ENCODE data around the gene UBE2C. TPM values are rescaled to one million over a fixed set of nuclear protein-coding genes. Genes with fewer than 3 reads are reported as not detected.

The UBE2C gene
- total RNA-seq, 2 experiments from 2014 or later = 0.52 to 0.64 TPM

DNA sequence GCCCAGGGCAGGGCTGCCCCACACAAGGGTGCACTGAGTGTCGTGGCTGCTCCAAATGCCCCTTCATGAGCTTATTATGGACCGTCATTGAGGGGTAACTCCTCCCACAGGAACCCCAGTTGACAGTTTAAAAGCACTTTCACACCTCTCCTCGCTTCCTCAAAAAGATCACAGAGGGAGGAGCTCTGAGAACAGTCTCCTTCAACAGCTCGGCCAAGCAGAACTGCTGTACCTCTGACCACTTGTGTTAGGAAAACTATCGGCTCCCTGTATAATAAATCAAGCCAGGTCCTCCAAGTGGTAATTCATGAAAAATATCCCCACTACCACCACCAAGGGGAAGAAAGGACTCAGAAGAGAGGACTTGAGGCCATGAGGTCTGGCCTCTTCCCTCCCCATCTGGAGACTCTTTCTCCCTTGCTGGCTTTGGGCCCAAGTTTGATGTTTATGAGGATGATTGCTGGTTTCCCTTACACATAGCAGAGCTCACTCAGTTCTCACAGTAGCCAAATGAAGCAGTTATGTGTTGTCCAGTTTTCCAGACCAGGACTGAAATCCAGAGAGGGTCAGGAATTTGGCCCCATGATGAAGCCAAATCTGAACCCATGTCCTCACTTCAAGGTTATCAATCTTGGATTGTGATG lies 29.8 kb downstream of the UBE2C start:
- intact Hi-C loops (cut with DNase I, micrococcal nuclease) = no loop called here
- Mint-ChIP-seq H3K27ac (no peak overlapping the region), H3K27me3 (no peaks in the 10 kb centered on the region), H3K9me3 (no peaks in the 10 kb centered on the region), H3K4me1 (ENCODE audit: low read depth) (no peaks in the 10 kb centered on the region), H3K4me3 (no peak overlapping the region), H3K36me3 (ENCODE audit: low read depth) (peaks cover 49% of the 10 kb centered on the region)
- Histone ChIP-seq H3K36me3 (ENCODE audit: insufficient read depth, low read length) (peaks cover 51% of the 10 kb centered on the region), H3K4me1 (ENCODE audit: insufficient read depth, low read length) (no peaks in the 10 kb centered on the region), H3K27me3 (ENCODE audit: control insufficient read depth in 1 of 2, insufficient read depth in 2 of 2, low read length in 2 of 2) (no peaks in the 10 kb centered on the region), H3K27ac (ENCODE audit: low read depth in 1 of 2, low read length in 2 of 2) (no peak overlapping the region), H3K9me3 (ENCODE audit: control insufficient read depth in 1 of 2, insufficient read depth in 1 of 2, low read length in 2 of 2) (no peaks in the 10 kb centered on the region), H3K4me3 (ENCODE audit: low read length) (no peak overlapping the region)
- DNase-seq = peak in 1 of 14 experiments; percentile 6
- ChIA-PET CTCF (interaction anchor here (0.6 to 1.3 kb wide), 2 partner anchors 43 to 1156 kb away, joined by 3 read pairs; no protein-coding TSS in a partner anchor), POLR2A (interaction anchor here (1.2 kb wide), 1 partner anchor 92 kb away, joined by 3 read pairs; the partner anchor contains the start of gene PCIF1)
- ATAC-seq (ENCODE audit: poor library complexity) = no peak
- TF ChIP-seq, protein P1, sequence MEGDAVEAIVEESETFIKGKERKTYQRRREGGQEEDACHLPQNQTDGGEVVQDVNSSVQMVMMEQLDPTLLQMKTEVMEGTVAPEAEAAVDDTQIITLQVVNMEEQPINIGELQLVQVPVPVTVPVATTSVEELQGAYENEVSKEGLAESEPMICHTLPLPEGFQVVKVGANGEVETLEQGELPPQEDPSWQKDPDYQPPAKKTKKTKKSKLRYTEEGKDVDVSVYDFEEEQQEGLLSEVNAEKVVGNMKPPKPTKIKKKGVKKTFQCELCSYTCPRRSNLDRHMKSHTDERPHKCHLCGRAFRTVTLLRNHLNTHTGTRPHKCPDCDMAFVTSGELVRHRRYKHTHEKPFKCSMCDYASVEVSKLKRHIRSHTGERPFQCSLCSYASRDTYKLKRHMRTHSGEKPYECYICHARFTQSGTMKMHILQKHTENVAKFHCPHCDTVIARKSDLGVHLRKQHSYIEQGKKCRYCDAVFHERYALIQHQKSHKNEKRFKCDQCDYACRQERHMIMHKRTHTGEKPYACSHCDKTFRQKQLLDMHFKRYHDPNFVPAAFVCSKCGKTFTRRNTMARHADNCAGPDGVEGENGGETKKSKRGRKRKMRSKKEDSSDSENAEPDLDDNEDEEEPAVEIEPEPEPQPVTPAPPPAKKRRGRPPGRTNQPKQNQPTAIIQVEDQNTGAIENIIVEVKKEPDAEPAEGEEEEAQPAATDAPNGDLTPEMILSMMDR (IDR thresholded peaks at IDR 0.05) = no peak

DNA sequence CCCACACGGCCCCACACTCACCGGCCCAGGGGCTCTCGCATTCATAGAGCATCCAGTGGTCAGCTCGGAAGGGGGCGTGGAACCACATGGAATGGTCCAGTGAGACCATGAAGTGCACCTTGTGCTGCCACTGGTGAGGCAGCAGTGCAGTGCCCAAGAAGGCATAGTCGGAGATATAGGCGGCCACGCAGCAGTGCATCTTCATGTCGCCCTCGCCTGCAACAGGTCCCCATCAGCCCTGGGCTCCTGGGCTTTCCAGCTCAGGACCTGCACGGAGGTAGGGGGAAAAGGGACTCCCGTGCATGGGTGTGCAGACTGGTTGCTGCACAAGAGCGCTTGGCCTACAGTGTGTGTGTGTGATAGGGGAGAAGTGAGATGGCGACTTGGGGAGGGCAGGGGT lies 31.1 kb downstream of the UBE2C start:
- no peak for DNase-seq
- intact Hi-C loops (cut with DNase I, micrococcal nuclease) = no loop called here
- peaks cover 60% of the 10 kb centered on the region for H3K36me3 ChIP-seq (ENCODE audit: insufficient read depth, low read length)

DNA sequence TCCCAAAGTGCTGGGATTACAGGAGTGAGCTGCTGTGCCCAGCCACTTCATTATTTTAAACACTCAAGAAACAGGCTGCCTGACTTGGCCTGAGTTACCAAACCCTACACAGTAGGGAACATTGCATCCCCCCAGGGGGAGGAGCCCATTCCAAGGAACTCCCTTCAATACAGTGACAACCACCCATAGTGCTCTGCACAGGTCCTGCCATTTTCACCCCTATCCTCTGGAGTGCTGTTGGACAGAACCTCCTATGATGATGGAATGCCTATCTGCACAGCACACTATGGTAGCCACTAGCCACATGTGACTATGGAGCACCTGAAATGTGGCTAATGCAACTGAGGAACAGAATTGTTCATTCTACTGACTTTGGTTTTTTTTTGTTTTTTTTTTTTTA lies 33.0 kb downstream of the UBE2C start:
- no peak overlapping the region for H3K27ac ChIP-seq (ENCODE audit: low read depth in 1 of 2, low read length in 2 of 2)
- no peaks in the 10 kb centered on the region for H3K9me3 Mint-ChIP-seq
- ATAC-seq (ENCODE audit: poor library complexity) (no peak), DNase-seq (no peak)
- no peaks in the 10 kb centered on the region for H3K27me3 ChIP-seq (ENCODE audit: control insufficient read depth in 1 of 2, insufficient read depth in 2 of 2, low read length in 2 of 2)
- no peak overlapping the region for H3K4me3 Mint-ChIP-seq
- no peak overlapping the region for H3K4me3 ChIP-seq (ENCODE audit: low read length)
- H3K4me1 Mint-ChIP-seq (ENCODE audit: low read depth) = no peaks in the 10 kb centered on the region
- ChIA-PET CTCF (no interaction called here), POLR2A (no interaction called here)
- TF ChIP-seq, protein P1 (IDR thresholded peaks at IDR 0.05) = no peak
- H3K27me3 Mint-ChIP-seq = no peaks in the 10 kb centered on the region
- H3K4me1 ChIP-seq (ENCODE audit: insufficient read depth, low read length) = no peaks in the 10 kb centered on the region
- intact Hi-C loops (cut with DNase I, micrococcal nuclease) = no loop called here
- peaks cover 78% of the 10 kb centered on the region for H3K36me3 Mint-ChIP-seq (ENCODE audit: low read depth)
- H3K27ac Mint-ChIP-seq = no peak overlapping the region
- no peaks in the 10 kb centered on the region for H3K9me3 ChIP-seq (ENCODE audit: control insufficient read depth in 1 of 2, insufficient read depth in 1 of 2, low read length in 2 of 2)
- H3K36me3 ChIP-seq (ENCODE audit: insufficient read depth, low read length) = peaks cover 65% of the 10 kb centered on the region

More for the DNA sequence above, 31.1 kb downstream of the UBE2C start:
- Histone ChIP-seq H3K4me3 (ENCODE audit: low read length) (no peak overlapping the region), H3K9me3 (ENCODE audit: control insufficient read depth in 1 of 2, insufficient read depth in 1 of 2, low read length in 2 of 2) (no peaks in the 10 kb centered on the region), H3K4me1 (ENCODE audit: insufficient read depth, low read length) (no peaks in the 10 kb centered on the region), H3K27ac (ENCODE audit: low read depth in 1 of 2, low read length in 2 of 2) (no peak overlapping the region), H3K27me3 (ENCODE audit: control insufficient read depth in 1 of 2, insufficient read depth in 2 of 2, low read length in 2 of 2) (no peaks in the 10 kb centered on the region)
- no peak overlapping the region for H3K27ac Mint-ChIP-seq
- H3K27me3 Mint-ChIP-seq = no peaks in the 10 kb centered on the region
- TF ChIP-seq, protein P1 (IDR thresholded peaks at IDR 0.05) = no peak
- POLR2A ChIA-PET = no interaction called here
- H3K36me3 Mint-ChIP-seq (ENCODE audit: low read depth) = peaks cover 61% of the 10 kb centered on the region
- no peaks in the 10 kb centered on the region for H3K9me3 Mint-ChIP-seq
- no peak overlapping the region for H3K4me3 Mint-ChIP-seq
- ATAC-seq (ENCODE audit: poor library complexity) = no peak
- CTCF ChIA-PET = no interaction called here
- no peaks in the 10 kb centered on the region for H3K4me1 Mint-ChIP-seq (ENCODE audit: low read depth)
